Activated CD4-positive, CD25-positive, alpha-beta regulatory T cell treated with anti-CD3 and anti-CD28 coated beads, Interleukin-2, amount 50 U/mL, for 72 hours (primary cell): Measurements from ENCODE around the gene FGFBP2.

Source experiments
- DNase-seq: peaks from one replicate; pipeline ENCODE4 v3.0.0; 2021

The FGFBP2 gene

GRCh38 chr4:15963001-15963451 lies at the start of gene FGFBP2:
FGFBP2 (minus strand) TSS chr4:15963175; CDS start chr4:15963129, 46 bp downstream.
- DNase-seq: no peak

GRCh38 chr4:16011173-16011572 lies 48.2 kb upstream of the FGFBP2 start:
- no peak for DNase-seq

GRCh38 chr4:16009153-16009552 lies 46.2 kb upstream of the FGFBP2 start:
- no peak for DNase-seq

- DNase-seq: no peak
Observed at GRCh38 chr4:16007471-16008095, 44.6 kb upstream of the FGFBP2 start.

GRCh38 chr4:16006771-16007446 lies 43.9 kb upstream of the FGFBP2 start:
- no peak for DNase-seq

GRCh38 chr4:16005676-16006075 lies 42.7 kb upstream of the FGFBP2 start:
- DNase-seq: no peak

GRCh38 chr4:16001484-16001858 lies 38.5 kb upstream of the FGFBP2 start:
- DNase-seq: peak; percentile 39

GRCh38 chr4:16000708-16001483 lies 37.9 kb upstream of the FGFBP2 start:
- DNase-seq: no peak

GRCh38 chr4:15996773-15997172 lies 33.8 kb upstream of the FGFBP2 start:
- no peak for DNase-seq

GRCh38 chr4:15995826-15996225 lies 32.9 kb upstream of the FGFBP2 start:
- no peak for DNase-seq

GRCh38 chr4:15992167-15992485 lies 29.2 kb upstream of the FGFBP2 start:
- no peak for DNase-seq

- DNase-seq: no peak
Observed at GRCh38 chr4:15990570-15991285, 27.8 kb upstream of the FGFBP2 start.

- no peak for DNase-seq
Observed at GRCh38 chr4:15989424-15989823, 26.4 kb upstream of the FGFBP2 start.

- DNase-seq: no peak
Observed at GRCh38 chr4:15988222-15988621, 25.2 kb upstream of the FGFBP2 start.

- DNase-seq: no peak
Observed at GRCh38 chr4:15986907-15987306, 23.9 kb upstream of the FGFBP2 start.

GRCh38 chr4:15983610-15984009 lies 20.6 kb upstream of the FGFBP2 start:
- DNase-seq: no peak

- DNase-seq: no peak
Observed at GRCh38 chr4:15982842-15983524, 20.0 kb upstream of the FGFBP2 start.

- DNase-seq: no peak
Observed at GRCh38 chr4:15976456-15977447, 13.8 kb upstream of the FGFBP2 start.

GRCh38 chr4:15971068-15971801 lies 8.3 kb upstream of the FGFBP2 start:
- DNase-seq: no peak

GRCh38 chr4:15968551-15969300 lies 5.8 kb upstream of the FGFBP2 start:
- no peak for DNase-seq
